MCF 10A (cell line): ENCODE data around the gene ACSBG1. TPM values are rescaled to one million over a fixed set of nuclear protein-coding genes. Genes with fewer than 3 reads are reported as not detected.
A peak's percentile ranks its signal among the peaks of the same experiment; 100 is the strongest.

Source experiments
- BruUV-seq: library from RNA; stranded (reverse); fragments of 400-500 nt; replicated peaks from 2 replicates; lab custom pipeline; 2021; lab: Mats Ljungman, UMichigan
- CTCF ChIA-PET: fragments of 300-600 bp; sonication (Branson Sonifier 250); formaldehyde crosslinking; extraction: SDS; loops from one replicate; lab custom pipeline; 2021; ENCODE audit warnings: antibody characterized with exemption, inconsistent platforms; lab: Yijun Ruan, JAX
- POLR2A ChIA-PET: fragments of 300-600, 350-650 bp; sonication (Branson Sonifier 250); formaldehyde crosslinking; extraction: SDS; loops from one replicate; lab custom pipeline; 2020; ENCODE audit warnings: antibody characterized with exemption, inconsistent platforms; lab: Yijun Ruan, JAX
- DNase-seq: peaks from one replicate; pipeline ENCODE4 v3.0.0-alpha.2; 2018; ENCODE audit not compliant: unreplicated experiment
- H3K27ac Mint-ChIP-seq: one replicate; pipeline ENCODE4 v1.8.0; 2022; ENCODE audit warnings: mild to moderate bottlenecking, low read depth, mixed read lengths; ENCODE audit not compliant: unreplicated experiment
- H3K27me3 Mint-ChIP-seq: one replicate; pipeline ENCODE4 v1.8.0; 2022; ENCODE audit warnings: mixed read lengths; ENCODE audit not compliant: insufficient read depth, unreplicated experiment
- H3K36me3 Mint-ChIP-seq: one replicate; pipeline ENCODE4 v1.8.0; 2022; ENCODE audit warnings: mild to moderate bottlenecking, moderate library complexity, mixed read lengths; ENCODE audit not compliant: insufficient read depth, unreplicated experiment
- H3K4me1 Mint-ChIP-seq: one replicate; pipeline ENCODE4 v1.8.0; 2022; ENCODE audit warnings: mixed read lengths; ENCODE audit not compliant: insufficient read depth, unreplicated experiment
- H3K4me3 Mint-ChIP-seq: one replicate; pipeline ENCODE4 v1.8.0; 2022; ENCODE audit warnings: mild to moderate bottlenecking, moderate library complexity, mixed read lengths; ENCODE audit not compliant: unreplicated experiment
- H3K9me3 Mint-ChIP-seq: one replicate; pipeline ENCODE4 v1.8.0; 2022; ENCODE audit warnings: mixed read lengths; ENCODE audit not compliant: unreplicated experiment
- intact Hi-C: fragments of 100-400 bp; cut with micrococcal nuclease; formaldehyde crosslinking; loops from 2 replicates; pipeline ENCODE4 v1.14.1; 2022
- total RNA-seq: library from RNA; stranded (reverse); gene quantifications from 2 replicates; pipeline ENCODE4 v1.2.3, GENCODE V29; 2022
- TF ChIP-seq, protein P1 (sequence below): fragments of 200-600 bp; IDR thresholded peaks from one replicate; pipeline ENCODE4 v1.8.0; 2022; ENCODE audit warnings: antibody characterized with exemption, mild to moderate bottlenecking; ENCODE audit not compliant: unreplicated experiment

ACSBG1 gene
- total RNA-seq, 1 experiment from 2014 or later = not detected

DNA sequence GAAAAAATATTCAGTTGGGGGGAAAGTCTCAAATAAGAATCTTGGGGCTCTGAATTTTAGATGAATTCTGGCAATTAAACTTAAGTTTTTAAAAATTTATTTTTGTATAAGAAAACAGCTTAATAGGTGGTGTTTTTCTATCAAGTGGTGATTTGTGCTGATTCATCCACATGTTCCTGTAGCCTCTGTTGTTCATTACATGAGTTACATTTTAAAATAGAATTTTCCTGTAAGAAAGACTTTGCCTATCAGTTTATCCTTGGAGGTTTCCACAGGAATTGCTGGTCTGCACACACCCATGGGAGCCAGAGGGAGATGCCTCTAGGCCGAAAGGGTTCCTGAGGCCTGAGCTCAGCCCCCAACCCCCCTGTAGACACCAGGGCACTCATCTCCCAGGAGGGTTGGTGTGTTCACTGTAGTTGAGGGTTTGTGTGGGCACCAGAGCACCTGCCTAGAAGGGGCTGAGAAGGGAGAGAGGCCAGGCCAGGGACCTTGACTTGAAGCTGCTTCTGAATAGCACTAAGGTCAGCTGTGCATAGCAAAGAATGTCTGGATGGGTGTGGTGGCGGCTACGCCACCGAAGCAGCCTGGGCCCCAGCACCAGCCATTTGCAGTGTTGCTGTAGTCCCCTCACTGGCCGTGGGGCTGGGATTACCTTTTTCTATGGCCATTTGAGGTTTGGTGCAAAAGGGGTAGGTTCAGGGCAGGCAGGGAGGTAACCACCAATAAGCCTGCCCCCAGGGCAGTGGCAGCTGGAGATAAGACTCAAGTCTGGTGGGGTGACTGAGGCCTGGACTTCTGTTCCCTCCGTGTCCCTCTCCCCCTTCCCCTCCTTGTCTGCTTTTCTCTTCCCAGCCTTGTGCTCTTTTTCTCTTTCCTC, 41.9 kb upstream of the ACSBG1 start:
- Mint-ChIP-seq H3K4me3 (no peak overlapping the region), H3K27me3 (peaks cover 8% of the 10 kb centered on the region), H3K27ac (no peak overlapping the region), H3K4me1 (no peaks in the 10 kb centered on the region), H3K9me3 (no peaks in the 10 kb centered on the region), H3K36me3 (peaks cover 9% of the 10 kb centered on the region)
- POLR2A ChIA-PET = interaction anchor here (0.7 kb wide), 1 partner anchor 337 kb away, joined by 4 read pairs; no protein-coding TSS in a partner anchor
- TF ChIP-seq, protein P1, sequence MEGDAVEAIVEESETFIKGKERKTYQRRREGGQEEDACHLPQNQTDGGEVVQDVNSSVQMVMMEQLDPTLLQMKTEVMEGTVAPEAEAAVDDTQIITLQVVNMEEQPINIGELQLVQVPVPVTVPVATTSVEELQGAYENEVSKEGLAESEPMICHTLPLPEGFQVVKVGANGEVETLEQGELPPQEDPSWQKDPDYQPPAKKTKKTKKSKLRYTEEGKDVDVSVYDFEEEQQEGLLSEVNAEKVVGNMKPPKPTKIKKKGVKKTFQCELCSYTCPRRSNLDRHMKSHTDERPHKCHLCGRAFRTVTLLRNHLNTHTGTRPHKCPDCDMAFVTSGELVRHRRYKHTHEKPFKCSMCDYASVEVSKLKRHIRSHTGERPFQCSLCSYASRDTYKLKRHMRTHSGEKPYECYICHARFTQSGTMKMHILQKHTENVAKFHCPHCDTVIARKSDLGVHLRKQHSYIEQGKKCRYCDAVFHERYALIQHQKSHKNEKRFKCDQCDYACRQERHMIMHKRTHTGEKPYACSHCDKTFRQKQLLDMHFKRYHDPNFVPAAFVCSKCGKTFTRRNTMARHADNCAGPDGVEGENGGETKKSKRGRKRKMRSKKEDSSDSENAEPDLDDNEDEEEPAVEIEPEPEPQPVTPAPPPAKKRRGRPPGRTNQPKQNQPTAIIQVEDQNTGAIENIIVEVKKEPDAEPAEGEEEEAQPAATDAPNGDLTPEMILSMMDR = no peak
- no TSS peak for BruUV-seq
- CTCF ChIA-PET = interaction anchor here (1.2 kb wide), 1 partner anchor 36 kb away, joined by 3 read pairs; no protein-coding TSS in a partner anchor
- no peak for DNase-seq
- intact Hi-C loops = no loop called here

DNA sequence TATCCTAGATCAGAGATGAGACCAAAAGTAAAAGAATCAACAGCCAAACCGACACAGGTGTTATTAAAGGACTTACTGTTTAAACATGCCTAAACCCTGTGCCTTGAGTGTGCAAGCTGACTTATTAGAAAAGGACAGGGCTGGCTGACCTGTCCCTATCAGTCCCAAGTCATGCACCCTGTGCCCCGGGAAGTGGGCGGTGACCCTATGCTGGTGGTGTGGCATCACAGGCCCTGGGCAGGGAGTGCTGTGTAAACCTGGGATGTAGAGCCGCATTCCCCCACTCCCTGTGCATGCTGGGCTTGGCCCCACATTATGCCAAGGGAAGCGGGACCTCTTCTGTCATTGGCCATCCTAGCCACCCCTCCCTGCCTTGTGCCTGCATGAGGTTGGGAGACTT, 40.6 kb upstream of the ACSBG1 start:
- peaks cover 18% of the 10 kb centered on the region for H3K27me3 Mint-ChIP-seq
- no peak overlapping the region for H3K4me3 Mint-ChIP-seq
- H3K4me1 Mint-ChIP-seq = no peaks in the 10 kb centered on the region
- peaks cover 4% of the 10 kb centered on the region for H3K36me3 Mint-ChIP-seq
- CTCF ChIA-PET = interaction anchor here (1.2 kb wide), 2 partner anchors 9 to 34 kb away, joined by 3 to 4 read pairs; no protein-coding TSS in a partner anchor
- intact Hi-C loops = no loop called here
- POLR2A ChIA-PET = no interaction called here
- no peak for DNase-seq
- H3K9me3 Mint-ChIP-seq = no peaks in the 10 kb centered on the region
- TF ChIP-seq, protein P1 = no peak
- no peak overlapping the region for H3K27ac Mint-ChIP-seq
- BruUV-seq = no TSS peak

DNA sequence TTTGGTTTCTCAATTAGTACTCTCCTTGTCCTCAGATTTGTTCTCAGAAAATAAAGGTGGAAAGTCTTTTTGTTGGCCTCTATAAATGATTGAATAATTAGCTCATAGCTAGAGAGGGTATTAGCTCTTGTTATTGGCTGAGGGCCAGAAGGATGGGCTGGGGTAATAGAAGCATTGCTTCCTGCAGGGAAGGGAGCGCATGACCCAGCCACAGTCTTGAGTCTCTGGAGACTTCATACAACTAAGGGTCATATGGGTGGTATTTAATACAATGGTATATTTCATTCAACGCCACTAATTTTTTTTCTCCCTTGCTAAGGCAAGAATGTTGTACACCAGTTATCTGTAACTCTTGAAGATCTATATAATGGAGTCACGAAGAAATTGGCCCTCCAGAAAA, 38.4 kb upstream of the ACSBG1 start:
- POLR2A ChIA-PET = no interaction called here
- H3K4me1 Mint-ChIP-seq = no peaks in the 10 kb centered on the region
- TF ChIP-seq, protein P1 = no peak

DNA sequence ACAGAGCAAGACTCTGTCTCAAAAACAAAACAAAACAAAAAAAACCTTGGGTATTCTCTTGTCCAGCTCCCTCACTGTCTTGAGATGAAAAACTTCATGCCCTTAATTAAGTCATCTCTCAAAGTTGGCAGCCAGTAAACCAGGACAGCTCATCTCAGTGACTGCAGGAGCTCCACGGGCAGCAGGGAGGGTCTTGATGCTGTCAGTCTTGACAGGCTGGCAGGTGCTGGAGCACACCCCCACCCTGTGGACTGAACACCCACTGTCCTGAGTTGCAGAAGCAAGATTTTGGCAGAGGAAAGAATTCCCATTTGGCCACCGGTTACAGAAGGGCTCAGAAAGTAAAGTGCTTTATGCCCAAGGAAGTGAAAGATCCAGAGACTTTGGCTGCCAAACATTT, 38.0 kb upstream of the ACSBG1 start:
- TF ChIP-seq, protein P1 = no peak
- no peaks in the 10 kb centered on the region for H3K9me3 Mint-ChIP-seq
- no peaks in the 10 kb centered on the region for H3K4me1 Mint-ChIP-seq
- peaks cover 18% of the 10 kb centered on the region for H3K27me3 Mint-ChIP-seq
- no TSS peak for BruUV-seq
- no peak overlapping the region for H3K27ac Mint-ChIP-seq
- intact Hi-C loops = no loop called here
- H3K4me3 Mint-ChIP-seq = no peak overlapping the region
- peak; percentile 2 for DNase-seq
- H3K36me3 Mint-ChIP-seq = no peaks in the 10 kb centered on the region
- POLR2A ChIA-PET = no interaction called here
- CTCF ChIA-PET = interaction anchor here (0.7 to 0.9 kb wide), 2 partner anchors 23 to 484 kb away, joined by 3 read pairs; no protein-coding TSS in a partner anchor

More for the DNA sequence above, 38.4 kb upstream of the ACSBG1 start:
- Mint-ChIP-seq H3K27ac (no peak overlapping the region), H3K4me3 (no peak overlapping the region), H3K36me3 (no peaks in the 10 kb centered on the region), H3K27me3 (peaks cover 18% of the 10 kb centered on the region), H3K9me3 (no peaks in the 10 kb centered on the region)
- CTCF ChIA-PET = interaction anchor here (0.7 kb wide), 1 partner anchor 23 kb away, joined by 3 read pairs; no protein-coding TSS in a partner anchor
- DNase-seq = peak; percentile 4
- intact Hi-C loops = no loop called here
- BruUV-seq = no TSS peak
